HEK293 (cell line): Measurements from ENCODE around the gene BDP1.

ENCODE experiments used
- CTCF ChIA-PET: fragments of 350-600 bp; formaldehyde crosslinking; extraction: SDS; loops from one replicate; lab custom pipeline; 2021; ENCODE audit warnings: antibody characterized with exemption; lab: Yijun Ruan, JAX
- POLR2A ChIA-PET: fragments of 300-600 bp; formaldehyde crosslinking; extraction: SDS; loops from one replicate; lab custom pipeline; 2020; ENCODE audit warnings: antibody characterized with exemption, inconsistent platforms; lab: Yijun Ruan, JAX
- H3K27ac ChIP-seq: fragments of 200-500 bp; sonication (Bioruptor generic); 2 replicates; pipeline ENCODE4 v1.5.1; 2014; ENCODE audit warnings: low read depth, low read length, control low read depth, inconsistent platforms; ENCODE audit errors: extremely low read depth
- H3K36me3 ChIP-seq, 2 experiments: fragments of 200-500 bp in 1 of 2; sonication (Bioruptor generic) in 1 of 2; 1 replicate in 1 of 2; 2 replicates in 1 of 2; pipeline ENCODE4 v1.5.1; 2014 to 2017; ENCODE audit warnings: inconsistent platforms in 2 of 2, low read length in 2 of 2; ENCODE audit not compliant: control insufficient read depth in 2 of 2, insufficient read depth in 1 of 2
- H3K4me1 ChIP-seq: fragments of 200-500 bp; sonication (Bioruptor generic); 2 replicates; pipeline ENCODE4 v1.5.1; 2014; ENCODE audit warnings: mild to moderate bottlenecking, low read length, inconsistent platforms; ENCODE audit not compliant: control insufficient read depth, insufficient read depth
- H3K4me3 ChIP-seq: 2 replicates; pipeline ENCODE4 v1.5.1; 2011; ENCODE audit warnings: low read depth, mild to moderate bottlenecking, control low read depth, low read length, moderate library complexity
- H3K9me3 ChIP-seq: fragments of 200-500 bp; sonication (Bioruptor generic); 2 replicates; pipeline ENCODE4 v1.5.1; 2014; ENCODE audit warnings: low read depth, low read length, inconsistent platforms; ENCODE audit not compliant: control insufficient read depth, insufficient read depth
- GLIS1 ChIP-seq: fragments of 450-650 bp; formaldehyde crosslinking; IDR thresholded peaks from 2 replicates; pipeline ENCODE4 v1.5.1; 2016; ENCODE audit warnings: missing biosample characterization, missing genetic modification characterization
- KLF7 ChIP-seq: fragments of 450-650 bp; formaldehyde crosslinking; IDR thresholded peaks from 2 replicates; pipeline ENCODE4 v1.5.1; 2016; ENCODE audit warnings: missing biosample characterization, missing genetic modification characterization, borderline replicate concordance
- MYNN ChIP-seq: fragments of 450-650 bp; formaldehyde crosslinking; IDR thresholded peaks from 2 replicates; pipeline ENCODE4 v1.5.1; 2016; ENCODE audit warnings: missing biosample characterization, missing genetic modification characterization, borderline replicate concordance
- PRDM1 ChIP-seq: fragments of 450-650 bp; formaldehyde crosslinking; IDR thresholded peaks from 2 replicates; pipeline ENCODE4; 2016; ENCODE audit warnings: missing biosample characterization, missing genetic modification characterization
- RBAK ChIP-seq: fragments of 450-650 bp; formaldehyde crosslinking; IDR thresholded peaks from 2 replicates; pipeline ENCODE4 v1.5.1; 2016; ENCODE audit warnings: missing biosample characterization, missing genetic modification characterization
- ZNF16 ChIP-seq: fragments of 450-650 bp; formaldehyde crosslinking; IDR thresholded peaks from 2 replicates; pipeline ENCODE4 v1.5.1; 2016; ENCODE audit warnings: low read depth, missing biosample characterization, missing genetic modification characterization
- ZNF350 ChIP-seq: fragments of 450-650 bp; formaldehyde crosslinking; IDR thresholded peaks from 2 replicates; pipeline ENCODE4 v1.5.0; 2017; ENCODE audit warnings: missing biosample characterization, mild to moderate bottlenecking, missing genetic modification characterization
- ZNF366 ChIP-seq: fragments of 450-650 bp; formaldehyde crosslinking; conservative IDR thresholded peaks from 2 replicates; pipeline ENCODE4 v1.5.1; 2016; ENCODE audit warnings: missing biosample characterization, missing genetic modification characterization
- ZNF48 ChIP-seq: fragments of 450-650 bp; formaldehyde crosslinking; IDR thresholded peaks from 2 replicates; pipeline ENCODE4 v1.5.1; 2016; ENCODE audit warnings: missing biosample characterization, missing genetic modification characterization
- ZNF561 ChIP-seq: fragments of 450-650 bp; IDR thresholded peaks from 2 replicates; pipeline ENCODE4 v1.5.1; 2018; ENCODE audit warnings: missing biosample characterization, missing genetic modification characterization, borderline replicate concordance
- ZNF830 ChIP-seq: fragments of 450-650 bp; IDR thresholded peaks from 2 replicates; pipeline ENCODE4 v1.5.0; 2018; ENCODE audit warnings: missing biosample characterization, missing genetic modification characterization, low read depth, mild to moderate bottlenecking, moderate library complexity
- ZSCAN16 ChIP-seq: fragments of 450-650 bp; formaldehyde crosslinking; IDR thresholded peaks from 2 replicates; pipeline ENCODE4 v1.5.1; 2016; ENCODE audit warnings: missing biosample characterization, missing genetic modification characterization
- TF ChIP-seq, protein P1 (sequence below): fragments of 450-650 bp; formaldehyde crosslinking; IDR thresholded peaks from 2 replicates; pipeline ENCODE4 v1.5.1; 2017; ENCODE audit warnings: missing biosample characterization, missing genetic modification characterization
- TF ChIP-seq, protein P2 (sequence below): fragments of 450-650 bp; formaldehyde crosslinking; IDR thresholded peaks from 2 replicates; pipeline ENCODE4 v1.5.1; 2016; ENCODE audit warnings: missing biosample characterization, missing genetic modification characterization
- TF ChIP-seq, protein P3 (sequence below): fragments of 450-650 bp; formaldehyde crosslinking; IDR thresholded peaks from 2 replicates; pipeline ENCODE4 v1.5.1; 2016; ENCODE audit warnings: missing biosample characterization, missing genetic modification characterization
- TF ChIP-seq, protein P4 (sequence below): fragments of 450-650 bp; formaldehyde crosslinking; IDR thresholded peaks from 2 replicates; pipeline ENCODE4 v1.5.1; 2016; ENCODE audit warnings: missing biosample characterization, missing genetic modification characterization, borderline replicate concordance
- TF ChIP-seq, protein P5 (sequence below): fragments of 450-650 bp; formaldehyde crosslinking; IDR thresholded peaks from 2 replicates; pipeline ENCODE4 v1.5.1; 2017; ENCODE audit warnings: missing biosample characterization, missing genetic modification characterization

The BDP1 gene

DNA sequence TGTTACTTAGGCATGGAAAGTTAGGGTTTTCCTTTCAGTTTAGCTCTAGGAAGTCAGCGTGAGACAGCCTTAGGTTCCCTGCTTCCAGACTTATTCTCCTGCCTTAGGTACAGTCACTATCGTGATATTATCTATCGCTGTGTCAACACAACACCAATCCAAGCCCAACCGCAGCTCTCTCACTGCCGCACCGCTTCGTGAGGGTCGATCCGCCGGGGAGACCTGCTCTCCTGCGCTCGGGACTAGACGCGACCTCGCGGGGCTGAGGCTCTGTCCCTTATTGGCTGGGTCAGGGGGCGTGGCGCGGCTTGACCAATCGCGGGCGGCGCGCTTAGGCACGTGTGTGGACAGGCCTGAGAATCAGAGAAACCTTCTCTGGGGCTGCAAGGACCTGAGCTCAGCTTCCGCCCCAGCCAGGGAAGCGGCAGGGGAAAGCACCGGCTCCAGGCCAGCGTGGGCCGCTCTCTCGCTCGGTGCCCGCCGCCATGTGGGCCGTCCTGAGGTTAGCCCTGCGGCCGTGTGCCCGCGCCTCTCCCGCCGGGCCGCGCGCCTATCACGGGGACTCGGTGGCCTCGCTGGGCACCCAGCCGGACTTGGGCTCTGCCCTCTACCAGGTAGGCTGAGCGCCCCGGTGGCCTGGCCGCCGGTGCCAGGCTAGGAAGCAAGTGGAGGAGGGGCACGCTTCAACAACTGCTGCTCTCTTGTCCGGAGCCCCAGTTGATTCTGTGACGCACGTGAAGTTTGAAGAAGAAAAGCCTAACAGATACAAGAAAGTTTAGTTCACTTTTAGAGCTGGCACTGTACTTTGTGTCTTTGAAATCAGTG is 131.7 kb downstream of the BDP1 start, which contains the start of gene MCCC2 (continued):
- TF ChIP-seq, protein P1, sequence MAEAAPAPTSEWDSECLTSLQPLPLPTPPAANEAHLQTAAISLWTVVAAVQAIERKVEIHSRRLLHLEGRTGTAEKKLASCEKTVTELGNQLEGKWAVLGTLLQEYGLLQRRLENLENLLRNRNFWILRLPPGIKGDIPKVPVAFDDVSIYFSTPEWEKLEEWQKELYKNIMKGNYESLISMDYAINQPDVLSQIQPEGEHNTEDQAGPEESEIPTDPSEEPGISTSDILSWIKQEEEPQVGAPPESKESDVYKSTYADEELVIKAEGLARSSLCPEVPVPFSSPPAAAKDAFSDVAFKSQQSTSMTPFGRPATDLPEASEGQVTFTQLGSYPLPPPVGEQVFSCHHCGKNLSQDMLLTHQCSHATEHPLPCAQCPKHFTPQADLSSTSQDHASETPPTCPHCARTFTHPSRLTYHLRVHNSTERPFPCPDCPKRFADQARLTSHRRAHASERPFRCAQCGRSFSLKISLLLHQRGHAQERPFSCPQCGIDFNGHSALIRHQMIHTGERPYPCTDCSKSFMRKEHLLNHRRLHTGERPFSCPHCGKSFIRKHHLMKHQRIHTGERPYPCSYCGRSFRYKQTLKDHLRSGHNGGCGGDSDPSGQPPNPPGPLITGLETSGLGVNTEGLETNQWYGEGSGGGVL (tag by site-specific recombination): no peak
- TF ChIP-seq PRDM1 (tag by site-specific recombination): 0 out of 2 replicates have a peak, but pooled peaks have one; percentile 1
- peak; percentile 71 for TF ChIP-seq GLIS1
- TF ChIP-seq, all 188 proteins: peak for 46

DNA sequence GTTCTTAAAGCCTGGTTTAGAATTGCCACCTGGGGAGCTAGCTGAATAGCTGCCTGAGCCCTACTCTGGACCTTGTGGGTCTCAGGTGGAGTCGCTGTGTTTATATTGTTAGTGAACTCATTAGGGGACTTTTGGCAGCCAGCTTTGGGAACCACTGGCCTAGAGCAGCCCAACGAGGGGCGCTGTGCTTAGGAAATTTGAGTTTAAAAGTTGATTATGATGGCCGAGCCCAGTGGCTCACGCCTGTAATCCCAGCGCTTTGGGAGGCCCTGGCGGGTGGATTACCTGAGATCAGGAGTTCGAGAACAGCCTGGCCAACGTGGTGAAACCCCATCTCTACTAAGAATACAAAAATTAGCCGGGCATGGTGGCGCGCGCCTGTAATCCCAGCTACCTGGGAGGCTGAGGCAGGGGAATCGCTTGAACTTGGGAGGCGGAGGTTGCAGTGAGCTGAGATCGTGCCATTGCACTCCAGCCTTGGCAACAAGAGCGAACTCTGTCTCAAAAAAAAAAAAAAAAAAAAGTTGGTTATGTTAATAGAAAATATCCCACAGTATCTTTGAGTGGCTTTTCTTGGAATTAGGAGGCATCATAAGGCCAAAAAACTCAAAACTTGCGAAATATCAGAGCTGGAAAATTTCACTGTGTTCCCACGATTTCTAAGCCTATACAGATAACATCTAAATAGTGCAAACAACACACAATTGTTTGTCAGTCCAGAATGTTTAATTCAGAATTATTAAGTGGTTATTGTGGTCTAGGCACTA is 132.5 kb downstream of the BDP1 start:
- Histone ChIP-seq H3K4me3 (peak overlapping the region; percentile 71), H3K27ac (peak overlapping the region; percentile 76), H3K36me3 (no peaks in the 10 kb centered on the region; a peak in 1 of 3 replicates), H3K9me3 (no peaks in the 10 kb centered on the region), H3K4me1 (0 out of 2 replicates have a peak, but pooled peaks cover 2% of the 10 kb centered on the region)
- TF ChIP-seq, protein P2, sequence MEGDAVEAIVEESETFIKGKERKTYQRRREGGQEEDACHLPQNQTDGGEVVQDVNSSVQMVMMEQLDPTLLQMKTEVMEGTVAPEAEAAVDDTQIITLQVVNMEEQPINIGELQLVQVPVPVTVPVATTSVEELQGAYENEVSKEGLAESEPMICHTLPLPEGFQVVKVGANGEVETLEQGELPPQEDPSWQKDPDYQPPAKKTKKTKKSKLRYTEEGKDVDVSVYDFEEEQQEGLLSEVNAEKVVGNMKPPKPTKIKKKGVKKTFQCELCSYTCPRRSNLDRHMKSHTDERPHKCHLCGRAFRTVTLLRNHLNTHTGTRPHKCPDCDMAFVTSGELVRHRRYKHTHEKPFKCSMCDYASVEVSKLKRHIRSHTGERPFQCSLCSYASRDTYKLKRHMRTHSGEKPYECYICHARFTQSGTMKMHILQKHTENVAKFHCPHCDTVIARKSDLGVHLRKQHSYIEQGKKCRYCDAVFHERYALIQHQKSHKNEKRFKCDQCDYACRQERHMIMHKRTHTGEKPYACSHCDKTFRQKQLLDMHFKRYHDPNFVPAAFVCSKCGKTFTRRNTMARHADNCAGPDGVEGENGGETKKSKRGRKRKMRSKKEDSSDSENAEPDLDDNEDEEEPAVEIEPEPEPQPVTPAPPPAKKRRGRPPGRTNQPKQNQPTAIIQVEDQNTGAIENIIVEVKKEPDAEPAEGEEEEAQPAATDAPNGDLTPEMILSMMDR (tag by site-specific recombination): peak; percentile 31
- TF ChIP-seq KLF7 (no peak), ZNF16 (tag by site-specific recombination) (no peak)
- ChIA-PET POLR2A (interaction anchor here (0.6 to 2.7 kb wide), 5 partner anchors 13 to 109 kb away, joined by 3 to 20 read pairs (median 4); no protein-coding TSS in a partner anchor), CTCF (interaction anchor here (1.2 to 1.9 kb wide), 2 partner anchors 13 to 16 kb away, joined by 3 to 15 read pairs; no protein-coding TSS in a partner anchor)

DNA sequence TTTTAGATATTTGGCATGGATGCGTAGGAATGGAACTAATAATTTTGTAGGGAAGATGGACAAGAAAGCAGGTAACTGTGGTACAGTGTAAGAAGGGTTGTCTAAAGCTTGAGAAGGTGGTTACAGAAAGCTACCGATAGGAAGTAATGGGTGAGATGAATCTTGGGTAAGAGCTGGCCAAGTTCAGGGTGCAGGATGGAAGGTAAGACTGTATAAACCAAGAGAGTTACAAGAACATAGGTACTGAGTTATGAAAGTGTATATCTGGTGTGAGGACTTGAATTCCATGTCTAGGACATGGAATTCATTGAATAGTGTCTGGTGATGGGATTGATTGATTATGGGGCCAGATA is 133.1 kb downstream of the BDP1 start:
- POLR2A ChIA-PET: interaction anchor here (2.7 kb wide), 1 partner anchor 13 kb away, joined by 20 read pairs; no protein-coding TSS in a partner anchor
- H3K36me3 ChIP-seq: peaks cover 0 to 4% of the 10 kb centered on the region in 2 experiments; a peak in 1 of 3 replicates
- H3K27ac ChIP-seq: no peak overlapping the region
- no peak overlapping the region for H3K4me3 ChIP-seq
- CTCF ChIA-PET: no interaction called here
- H3K9me3 ChIP-seq: no peaks in the 10 kb centered on the region
- 0 out of 2 replicates have a peak, but pooled peaks cover 2% of the 10 kb centered on the region for H3K4me1 ChIP-seq
- TF ChIP-seq ZNF366: no peak
- TF ChIP-seq, protein P3, sequence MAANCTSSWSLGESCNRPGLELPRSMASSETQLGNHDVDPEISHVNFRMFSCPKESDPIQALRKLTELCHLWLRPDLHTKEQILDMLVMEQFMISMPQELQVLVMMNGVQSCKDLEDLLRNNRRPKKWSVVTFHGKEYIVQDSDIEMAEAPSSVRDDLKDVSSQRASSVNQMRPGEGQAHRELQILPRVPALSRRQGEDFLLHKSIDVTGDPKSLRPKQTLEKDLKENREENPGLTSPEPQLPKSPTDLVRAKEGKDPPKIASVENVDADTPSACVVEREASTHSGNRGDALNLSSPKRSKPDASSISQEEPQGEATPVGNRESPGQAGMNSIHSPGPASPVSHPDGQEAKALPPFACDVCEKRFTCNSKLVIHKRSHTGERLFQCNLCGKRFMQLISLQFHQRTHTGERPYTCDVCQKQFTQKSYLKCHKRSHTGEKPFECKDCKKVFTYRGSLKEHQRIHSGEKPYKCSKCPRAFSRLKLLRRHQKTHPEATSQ (tag by site-specific recombination): no peak
- no peak for TF ChIP-seq MYNN (tag by site-specific recombination)
- no peak for TF ChIP-seq ZNF48 (tag by site-specific recombination)
- TF ChIP-seq ZNF830 (tag by site-specific recombination): no peak
- no peak for TF ChIP-seq ZNF561 (tag by site-specific recombination)
- TF ChIP-seq, protein P4, sequence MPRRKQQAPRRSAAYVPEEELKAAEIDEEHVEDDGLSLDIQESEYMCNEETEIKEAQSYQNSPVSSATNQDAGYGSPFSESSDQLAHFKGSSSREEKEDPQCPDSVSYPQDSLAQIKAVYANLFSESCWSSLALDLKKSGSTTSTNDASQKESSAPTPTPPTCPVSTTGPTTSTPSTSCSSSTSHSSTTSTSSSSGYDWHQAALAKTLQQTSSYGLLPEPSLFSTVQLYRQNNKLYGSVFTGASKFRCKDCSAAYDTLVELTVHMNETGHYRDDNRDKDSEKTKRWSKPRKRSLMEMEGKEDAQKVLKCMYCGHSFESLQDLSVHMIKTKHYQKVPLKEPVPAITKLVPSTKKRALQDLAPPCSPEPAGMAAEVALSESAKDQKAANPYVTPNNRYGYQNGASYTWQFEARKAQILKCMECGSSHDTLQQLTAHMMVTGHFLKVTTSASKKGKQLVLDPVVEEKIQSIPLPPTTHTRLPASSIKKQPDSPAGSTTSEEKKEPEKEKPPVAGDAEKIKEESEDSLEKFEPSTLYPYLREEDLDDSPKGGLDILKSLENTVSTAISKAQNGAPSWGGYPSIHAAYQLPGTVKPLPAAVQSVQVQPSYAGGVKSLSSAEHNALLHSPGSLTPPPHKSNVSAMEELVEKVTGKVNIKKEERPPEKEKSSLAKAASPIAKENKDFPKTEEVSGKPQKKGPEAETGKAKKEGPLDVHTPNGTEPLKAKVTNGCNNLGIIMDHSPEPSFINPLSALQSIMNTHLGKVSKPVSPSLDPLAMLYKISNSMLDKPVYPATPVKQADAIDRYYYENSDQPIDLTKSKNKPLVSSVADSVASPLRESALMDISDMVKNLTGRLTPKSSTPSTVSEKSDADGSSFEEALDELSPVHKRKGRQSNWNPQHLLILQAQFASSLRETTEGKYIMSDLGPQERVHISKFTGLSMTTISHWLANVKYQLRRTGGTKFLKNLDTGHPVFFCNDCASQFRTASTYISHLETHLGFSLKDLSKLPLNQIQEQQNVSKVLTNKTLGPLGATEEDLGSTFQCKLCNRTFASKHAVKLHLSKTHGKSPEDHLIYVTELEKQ (tag by site-specific recombination): no peak
- TF ChIP-seq RBAK: no peak
- TF ChIP-seq ZNF350 (tag by site-specific recombination): no peak
- no peak for TF ChIP-seq PRDM1 (tag by site-specific recombination)
- TF ChIP-seq, protein P5, sequence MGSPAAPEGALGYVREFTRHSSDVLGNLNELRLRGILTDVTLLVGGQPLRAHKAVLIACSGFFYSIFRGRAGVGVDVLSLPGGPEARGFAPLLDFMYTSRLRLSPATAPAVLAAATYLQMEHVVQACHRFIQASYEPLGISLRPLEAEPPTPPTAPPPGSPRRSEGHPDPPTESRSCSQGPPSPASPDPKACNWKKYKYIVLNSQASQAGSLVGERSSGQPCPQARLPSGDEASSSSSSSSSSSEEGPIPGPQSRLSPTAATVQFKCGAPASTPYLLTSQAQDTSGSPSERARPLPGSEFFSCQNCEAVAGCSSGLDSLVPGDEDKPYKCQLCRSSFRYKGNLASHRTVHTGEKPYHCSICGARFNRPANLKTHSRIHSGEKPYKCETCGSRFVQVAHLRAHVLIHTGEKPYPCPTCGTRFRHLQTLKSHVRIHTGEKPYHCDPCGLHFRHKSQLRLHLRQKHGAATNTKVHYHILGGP: no peak
- TF ChIP-seq ZSCAN16 (tag by site-specific recombination): no peak
